ENCODE data around the gene ETNPPL.

ETNPPL gene

DNA sequence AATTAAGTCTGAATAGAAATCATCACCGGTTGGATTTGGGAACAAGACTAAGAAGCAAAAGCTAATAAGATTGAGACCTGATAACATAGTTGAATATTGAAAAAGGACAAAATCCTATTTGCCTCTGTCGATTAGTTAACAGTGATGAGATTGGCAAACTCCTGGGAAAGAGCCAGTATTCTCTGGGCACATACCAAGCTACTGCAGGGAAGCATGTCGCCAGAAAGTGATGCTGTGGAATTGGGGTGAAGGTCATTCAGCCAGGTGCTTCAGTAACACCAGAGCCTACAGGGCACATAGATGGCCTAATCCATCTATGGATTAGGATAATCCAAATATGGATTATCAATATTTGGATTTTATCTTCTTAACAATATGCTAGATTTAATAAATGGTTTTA lies 68.4 kb downstream of the ETNPPL start:
- no peak for DNase-seq

DNA sequence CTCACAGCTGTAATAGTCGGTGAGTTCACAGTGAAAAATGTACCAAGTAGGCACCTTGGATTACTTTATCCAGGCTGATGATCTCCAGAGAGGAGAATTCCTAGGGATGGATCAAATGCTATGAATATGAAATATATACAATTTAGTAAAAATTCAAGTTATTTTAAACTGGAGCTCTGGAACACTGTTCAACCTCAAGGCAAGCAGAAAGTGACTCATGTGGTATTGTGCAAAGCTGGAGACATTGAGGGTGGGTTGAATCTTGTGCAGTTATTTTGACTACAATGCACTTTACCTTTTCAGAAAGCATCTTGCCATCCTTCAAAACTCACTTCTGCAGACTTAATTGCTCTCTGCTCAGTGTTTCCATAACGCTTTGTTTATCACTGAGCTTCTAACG lies 69.0 kb downstream of the ETNPPL start:
- DNase-seq: no peak

DNA sequence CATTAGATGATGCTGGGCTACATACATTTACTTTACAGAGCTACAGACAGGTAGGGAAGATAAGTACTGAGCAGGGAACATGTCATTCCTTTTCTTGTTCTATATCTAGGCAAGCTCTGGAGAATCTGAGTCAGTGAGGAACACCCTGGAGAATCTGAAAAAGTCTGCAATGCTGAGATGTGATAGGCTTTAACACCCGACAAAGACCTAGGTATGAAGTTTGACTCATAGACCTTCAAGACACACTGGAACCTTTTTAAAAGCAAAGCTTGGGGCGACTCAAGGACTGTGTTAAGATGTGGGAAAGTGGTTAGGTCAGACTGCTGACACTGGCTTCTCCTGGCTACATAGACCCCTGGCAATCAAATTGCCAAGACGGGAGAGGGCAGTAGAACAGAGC lies 69.6 kb downstream of the ETNPPL start:
- DNase-seq: no peak
